ENCODE results near the gene EFNA5. TPM values are rescaled to one million over a fixed set of nuclear protein-coding genes. Genes with fewer than 3 reads are reported as not detected.

EFNA5 gene
- total and polyA plus RNA-seq, 10 of the 15 experiments (the other 5 are each of a cell fraction or from before 2014, with no cell fraction given): 0.19 to 12.6 (median 3.9) TPM

GRCh38 chr5:107522456-107522855, 148.3 kb downstream of the EFNA5 start (continued):
- TF ChIP-seq SP1 (IDR thresholded peaks at IDR 0.05; ENCODE audit: low read depth, low read length): no peak
- no peak for TF ChIP-seq ZZZ3 (IDR thresholded peaks at IDR 0.05; ENCODE audit: control insufficient read depth, insufficient read length, low read depth)
- no peak for TF ChIP-seq ASH2L (IDR thresholded peaks at IDR 0.05; ENCODE audit: borderline replicate concordance, low read depth)

- Histone ChIP-seq H3K4me2 (ENCODE audit: control insufficient read depth, insufficient read depth) (peak overlapping the region; percentile 19), H3K4me1 (ENCODE audit: control insufficient read depth, insufficient read depth, low read length) (peaks cover 4% of the 10 kb centered on the region), H3K4me3 (no peak overlapping the region), H3K36me3 (ENCODE audit: control insufficient read depth in 2 of 2, insufficient read depth in 2 of 2, low read length in 1 of 2) (no peaks in the 10 kb centered on the region), H3K9ac (ENCODE audit: control insufficient read depth, insufficient read depth, low read length) (no peak overlapping the region), H4K20me1 (ENCODE audit: control insufficient read depth, insufficient read depth) (no peaks in the 10 kb centered on the region), H3K79me2 (ENCODE audit: control insufficient read depth, insufficient read depth, low read length) (peaks cover 13% of the 10 kb centered on the region), H2AFZ (ENCODE audit: control insufficient read depth, low read depth, low read length) (no peak overlapping the region), H3K27me3 (replicated peaks in 1 of 2; ENCODE audit: control insufficient read depth in 2 of 2, insufficient read depth in 2 of 2, low read length in 1 of 2) (no peaks in the 10 kb centered on the region), H3K27ac (ENCODE audit: control insufficient read depth, insufficient read depth) (no peak overlapping the region), H3K9me3 (replicated peaks; ENCODE audit: control insufficient read depth, insufficient read depth, low read length) (no peaks in the 10 kb centered on the region)
- in situ Hi-C loops (cut with MboI) (no loop called here), intact Hi-C loops (cut with micrococcal nuclease; ENCODE audit: unreplicated experiment) (no loop called here)
- no peak for FAIRE-seq
- RAD21 ChIA-PET (ENCODE audit: unreplicated experiment): interaction anchor here (0.8 to 2.1 kb wide), 5 partner anchors 42 to 129 kb away, joined by 3 to 7 read pairs (median 4); no protein-coding TSS in a partner anchor
- SMC1A ChIA-PET (ENCODE audit: uncharacterized antibody, unreplicated experiment): interaction anchor here (0.7 to 2.7 kb wide), 15 partner anchors 8 to 195 kb away, joined by 3 to 14 read pairs (median 3); no protein-coding TSS in a partner anchor
- peak; percentile 77 for ATAC-seq
- no TSS peak for BruUV-seq (replicated peaks)
- WGBS (ENCODE audit: insufficient coverage, insufficient replicate concordance, low lambda C conversion rate, missing lambda C conversion rate): 14% methylated on average over 6 of the region's 6 CpGs
- CTCF ChIA-PET: interaction anchor here (1.0 to 1.6 kb wide), 8 partner anchors 9 to 54 kb away, joined by 3 to 5 read pairs (median 3); no protein-coding TSS in a partner anchor
- POLR2A ChIA-PET: interaction anchor here (1.0 kb wide), 1 partner anchor 14 kb away, joined by 3 read pairs; no protein-coding TSS in a partner anchor
- peak; percentile 33 for DNase-seq (ENCODE audit: low read depth, low spot score)
- TF ChIP-seq HDAC6 (IDR thresholded peaks at IDR 0.05; ENCODE audit: unreplicated experiment): no peak
- TF ChIP-seq CREM (IDR thresholded peaks at IDR 0.05; ENCODE audit: low read depth): no peak
- TF ChIP-seq BMI1 (IDR thresholded peaks at IDR 0.05; ENCODE audit: borderline replicate concordance): 0 out of 2 replicates have a peak, but pooled peaks have one; percentile 41
- TF ChIP-seq REST (IDR thresholded peaks at IDR 0.05; ENCODE audit: low read depth, low read length): no peak
- no peak for TF ChIP-seq MTA3 (IDR thresholded peaks at IDR 0.05; ENCODE audit: borderline replicate concordance, low read length)
- no peak for TF ChIP-seq MEF2A (IDR thresholded peaks at IDR 0.05; ENCODE audit: insufficient read depth, low read depth, low read length)
- TF ChIP-seq MAX (IDR thresholded peaks at IDR 0.05; ENCODE audit: low read depth, low read length): no peak
- TF ChIP-seq POU2F2 (IDR thresholded peaks at IDR 0.05; ENCODE audit: borderline replicate concordance, low read depth, low read length): 0 out of 3 replicates have a peak, but pooled peaks have one; percentile 41
- TF ChIP-seq STAT1 (conservative IDR thresholded peaks at IDR 0.05): no peak
- TF ChIP-seq TCF7 (IDR thresholded peaks at IDR 0.05; ENCODE audit: borderline replicate concordance): no peak
- TF ChIP-seq MYC (IDR thresholded peaks at IDR 0.05; ENCODE audit: insufficient read depth, insufficient read length, insufficient replicate concordance, low read length, severe bottlenecking): no peak
- TF ChIP-seq PRDM15 (CRISPR knock-in tag; IDR thresholded peaks at IDR 0.05): no peak
Measured at GRCh38 chr5:107519900-107520354, 150.8 kb downstream of the EFNA5 start.
